Measurements from ENCODE around the gene NUP85.
A peak's percentile ranks its signal among the peaks of the same experiment; 100 is the strongest.
"Not testable (repeated sequence)": the region's sequence is repeated elsewhere in the genome, so short reads cannot be mapped to it uniquely, and the experiment has no call there.

NUP85 gene

DNA sequence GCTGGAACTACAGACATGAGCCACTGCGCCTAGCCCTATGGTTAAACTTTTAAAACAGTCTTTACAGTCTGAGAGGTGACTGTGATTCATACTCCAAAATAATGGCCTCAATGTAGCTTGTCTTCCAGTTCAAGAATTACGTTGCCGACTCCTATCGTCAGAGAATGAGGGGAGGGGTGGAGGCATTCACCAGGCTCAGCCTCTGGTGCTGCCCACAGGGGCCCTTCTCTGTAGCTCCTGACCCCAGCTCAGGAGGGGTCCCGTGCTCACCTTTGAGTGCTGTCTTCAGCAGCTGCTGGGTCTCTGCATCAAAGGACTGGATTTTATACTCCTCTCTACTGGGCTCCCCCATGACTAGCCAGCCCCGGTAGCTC is 64.4 kb downstream of the NUP85 start:
- no peak for DNase-seq

DNA sequence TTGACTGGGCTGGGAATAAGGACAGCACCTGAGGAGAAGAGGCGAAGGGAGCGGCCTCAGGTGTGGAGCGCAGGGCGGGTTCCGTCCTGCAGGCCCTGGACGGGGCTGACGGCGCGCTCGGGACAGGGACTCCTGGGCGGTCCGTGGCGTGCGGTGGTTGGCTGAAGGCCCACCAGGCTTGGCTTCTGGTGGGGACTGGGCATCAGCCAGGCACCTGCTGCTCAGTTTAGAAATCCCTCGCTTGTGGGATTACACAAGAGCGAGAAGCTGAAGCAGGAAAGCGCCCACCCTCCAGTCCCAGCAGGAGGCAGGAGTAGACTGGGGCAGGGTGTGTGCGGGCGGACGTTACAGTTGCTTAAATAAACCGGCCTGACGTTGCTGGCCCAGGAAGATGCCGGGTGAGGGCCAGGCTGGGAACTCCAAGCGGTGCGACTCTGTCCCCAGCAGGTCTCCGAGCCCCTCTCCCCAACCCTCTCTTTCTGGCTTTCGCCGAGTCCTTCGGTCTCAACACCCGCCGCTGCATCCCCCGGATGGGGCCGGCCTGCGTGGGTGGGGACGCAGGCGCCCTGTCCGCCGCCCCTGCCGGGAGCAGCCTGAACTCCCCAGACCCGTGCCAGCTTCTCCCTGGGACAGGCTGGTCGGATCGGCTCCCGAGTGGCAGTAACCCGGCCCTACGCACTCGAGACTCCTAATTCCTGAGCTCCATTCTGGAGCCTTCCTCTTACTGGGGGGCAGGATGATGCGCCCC is 64.9 kb downstream of the NUP85 start:
- DNase-seq = peak; percentile 29

DNA sequence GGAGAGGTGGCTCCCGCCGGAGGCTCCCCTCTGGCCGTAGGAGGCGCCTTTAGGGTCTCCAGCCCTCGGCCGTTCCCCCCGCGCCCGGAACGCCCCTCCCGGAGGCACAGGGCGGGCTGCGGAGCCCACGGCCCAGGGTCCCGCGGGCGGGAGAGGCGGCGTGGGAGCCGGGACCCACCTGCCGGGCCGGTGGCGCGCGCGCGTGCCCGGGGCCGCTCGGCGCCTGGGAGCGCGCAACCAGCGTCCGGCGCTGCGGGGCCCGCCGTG is 65.4 kb downstream of the NUP85 start, which contains the start of gene MIF4GD:
Gene MIF4GD (minus strand): TSS at position 266 of the 267 bp plus-strand sequence. CDS start 1,036 bp downstream, outside the sequence.
- DNase-seq = no peak

DNA sequence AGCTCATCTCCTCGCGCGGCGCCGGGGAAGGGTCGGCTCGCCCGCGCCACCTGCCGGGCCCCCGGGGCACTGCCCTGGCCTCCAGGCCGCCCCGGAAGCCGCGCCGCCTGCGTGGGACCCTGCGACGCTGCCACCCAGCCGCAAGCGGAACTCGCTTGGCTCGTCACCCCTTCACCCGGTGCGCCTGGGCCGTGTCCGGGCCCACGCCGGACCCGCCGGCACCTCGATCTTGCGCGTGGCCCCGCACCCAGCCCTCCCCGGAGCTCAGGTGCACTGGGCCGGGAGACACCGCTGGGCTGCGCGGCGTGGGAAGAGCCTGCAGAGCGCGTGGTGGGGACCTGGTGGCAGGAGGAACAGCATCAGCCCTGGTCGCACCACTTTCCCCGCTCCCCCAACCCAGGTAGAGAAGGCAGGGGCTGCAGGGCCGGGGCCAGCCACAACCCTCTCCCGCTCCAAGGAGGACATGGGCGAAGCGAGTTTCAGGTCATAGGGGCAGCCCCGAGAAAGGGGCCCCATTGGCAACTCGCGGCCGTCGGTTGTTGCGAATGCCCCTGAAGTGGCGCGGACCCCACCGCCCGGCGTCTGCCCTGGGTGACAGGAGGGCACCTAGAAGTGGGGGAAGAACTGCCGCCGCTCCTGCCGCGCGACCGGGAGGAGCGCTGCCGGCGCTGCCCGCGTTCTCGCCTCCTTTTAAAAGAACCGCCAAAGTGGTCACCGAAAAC is 65.9 kb downstream of the NUP85 start:
- peak; percentile 83 for DNase-seq

DNA sequence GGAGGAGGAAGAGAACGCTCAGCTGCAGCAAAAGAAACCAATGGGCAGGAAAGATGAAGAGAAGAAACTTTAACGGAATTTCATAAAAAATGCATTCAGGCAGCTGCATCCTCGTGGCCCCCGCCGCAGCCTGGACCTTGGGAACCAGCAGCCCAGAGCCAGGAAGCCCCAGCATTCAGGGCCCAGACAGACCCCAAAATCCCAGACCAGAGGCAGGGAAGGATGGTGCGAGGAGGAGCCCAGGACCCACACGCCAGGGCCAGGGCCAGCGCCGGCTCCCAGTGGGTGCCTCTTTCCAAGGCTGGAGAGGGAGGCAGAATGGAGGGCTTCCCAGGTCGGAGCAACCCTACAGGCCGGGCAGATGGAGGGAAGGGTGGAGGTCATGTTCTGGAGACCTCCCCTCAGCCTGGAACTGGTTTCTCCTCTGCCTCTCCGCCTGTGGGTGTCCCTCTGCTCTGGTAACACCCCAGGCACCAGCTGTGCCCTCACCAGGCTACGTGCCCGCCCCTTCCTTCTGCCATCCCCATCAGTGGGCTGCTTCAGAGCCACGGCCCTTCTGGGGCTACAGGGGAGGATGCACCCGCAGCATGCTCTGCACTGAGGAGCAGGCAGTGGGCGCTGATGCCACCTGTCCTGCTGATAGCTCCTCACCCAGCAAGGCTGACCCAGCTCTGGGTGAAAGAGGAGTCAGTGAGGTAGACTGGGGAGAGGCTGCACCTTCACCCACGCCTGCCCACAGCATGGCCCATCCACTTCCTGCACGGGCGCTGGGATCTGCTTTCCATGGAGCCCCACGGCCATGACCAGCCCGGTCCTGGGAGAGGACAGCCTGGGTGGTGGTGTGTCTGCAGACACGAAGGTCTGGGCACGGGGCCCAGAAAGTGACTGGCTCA is 66.7 kb downstream of the NUP85 start:
- no peak for DNase-seq

DNA sequence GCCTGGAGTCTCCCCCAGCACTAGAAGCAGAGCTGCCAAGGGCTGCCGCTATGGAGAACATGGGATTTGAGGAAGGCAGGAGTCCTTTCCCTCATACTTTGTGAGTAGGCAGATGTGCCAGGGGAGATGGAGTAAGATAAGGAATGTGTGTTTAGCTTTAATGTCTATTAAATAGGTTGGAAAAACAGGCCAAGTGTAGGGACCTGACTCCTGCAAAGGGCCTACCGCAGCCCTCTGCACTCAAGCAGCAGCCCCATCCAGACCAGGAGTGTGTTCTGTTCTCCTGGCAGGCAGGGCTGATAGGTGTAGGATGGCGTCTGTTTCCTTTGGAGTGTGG is 67.3 kb downstream of the NUP85 start:
- DNase-seq = no peak

DNA sequence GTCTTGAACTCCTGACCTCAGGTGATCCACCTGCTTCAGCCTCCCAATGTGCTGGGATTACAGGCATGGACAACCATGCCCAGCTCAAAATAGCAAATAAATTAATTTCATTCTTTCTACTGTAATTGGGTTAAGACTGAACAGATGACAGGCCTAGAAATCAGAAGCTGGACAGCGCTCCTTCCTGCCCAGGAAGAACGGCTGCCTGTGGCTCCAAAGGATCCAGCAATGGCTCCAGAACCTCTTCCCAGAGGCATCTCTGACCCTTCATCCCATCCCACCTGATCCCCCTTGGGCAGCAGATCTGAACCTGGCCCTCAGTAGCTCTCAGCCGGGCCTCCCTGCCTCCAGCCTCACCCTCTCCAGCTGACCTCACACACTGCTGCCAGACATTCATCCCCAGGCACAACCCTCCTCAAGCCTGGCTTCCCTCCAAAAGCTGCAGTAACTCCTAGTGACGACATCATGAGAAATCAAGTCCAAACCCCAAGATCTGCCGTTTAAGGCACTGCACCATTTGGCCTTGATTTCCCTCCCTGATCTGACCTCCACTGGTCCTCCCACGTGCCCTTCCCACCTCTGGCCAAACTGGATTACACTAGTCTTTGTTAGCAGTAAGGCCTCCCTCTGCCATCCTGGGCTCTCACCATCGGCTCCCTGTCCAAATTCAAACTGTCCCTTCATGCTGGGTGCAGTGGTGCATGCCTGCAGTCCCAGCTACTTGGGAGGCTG is 68.7 kb downstream of the NUP85 start:
- no peak for DNase-seq

DNA sequence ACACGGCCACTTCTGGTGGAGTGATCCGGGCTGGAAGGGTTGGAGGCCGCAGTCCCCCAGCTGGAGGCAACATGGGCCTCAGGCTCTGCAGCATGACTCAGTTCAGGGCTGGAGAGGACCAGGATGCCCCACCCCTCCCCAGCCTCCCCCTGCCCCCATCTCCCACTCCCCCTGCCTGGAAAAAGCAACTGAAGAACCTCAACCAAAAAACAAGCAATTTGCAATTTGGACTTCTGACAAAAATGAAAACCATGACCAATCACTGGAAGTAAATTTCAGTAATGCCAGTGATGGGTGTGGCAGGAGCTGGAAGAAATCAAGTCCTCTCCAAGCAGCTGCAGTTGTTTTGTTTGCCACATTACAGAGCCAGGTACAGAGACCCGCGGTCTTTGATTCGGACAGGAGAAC is 72.2 kb downstream of the NUP85 start:
- DNase-seq = no peak

DNA sequence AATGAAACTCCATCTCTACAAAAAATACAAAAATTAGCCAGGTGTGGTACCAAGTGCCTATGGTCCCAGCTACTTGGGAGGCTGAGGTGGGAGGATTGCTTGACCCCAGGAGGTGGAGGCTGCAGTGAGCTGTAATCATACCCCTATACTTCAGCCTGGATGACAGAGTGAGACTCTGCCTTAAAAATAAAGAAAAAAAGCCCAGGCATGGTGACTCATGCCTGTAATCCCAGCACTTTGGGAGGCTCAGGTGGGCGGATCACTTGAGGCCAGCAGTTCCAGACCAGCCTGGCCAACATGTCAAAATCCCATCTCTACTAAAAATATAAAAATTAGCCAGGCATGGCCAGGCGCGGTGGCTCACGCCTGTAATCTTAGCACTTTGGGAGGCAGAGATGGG is 74.7 kb downstream of the NUP85 start:
- DNase-seq = not testable (repeated sequence)

DNA sequence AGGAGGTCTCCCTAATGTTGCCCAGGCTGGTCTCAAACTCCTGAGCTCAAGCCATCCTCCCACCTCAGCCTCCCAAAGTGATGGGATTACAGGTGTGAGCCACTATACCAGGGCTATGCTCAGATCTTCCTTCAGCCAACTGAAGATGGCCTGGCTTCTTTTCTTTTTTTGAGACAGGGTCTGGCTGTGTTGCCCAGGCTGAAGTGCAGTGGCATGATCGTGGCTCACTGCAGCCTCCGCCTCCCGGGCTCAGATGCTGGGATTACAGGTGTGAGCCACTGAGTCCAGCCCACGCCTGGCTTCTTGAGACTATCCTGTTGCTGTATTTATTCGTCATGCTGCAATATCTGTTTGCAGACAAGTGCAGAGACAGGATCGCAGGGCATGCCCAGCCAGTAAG is 79.6 kb downstream of the NUP85 start:
- no peak for DNase-seq

All from T-helper 9 cell (primary cell).